HG03103 (cell line): ENCODE measurements around the gene PRKN.
"Not testable (repeated sequence)": the region's sequence is repeated elsewhere in the genome, so short reads cannot be mapped to it uniquely, and the experiment has no call there.

ENCODE experiments used
- ATAC-seq: cut with Tn5 transposase; IDR thresholded peaks from one replicate; pipeline ENCODE4 v1.9.1; 2021; ENCODE audit warnings: low read depth; ENCODE audit not compliant: unreplicated experiment

PRKN gene

DNA sequence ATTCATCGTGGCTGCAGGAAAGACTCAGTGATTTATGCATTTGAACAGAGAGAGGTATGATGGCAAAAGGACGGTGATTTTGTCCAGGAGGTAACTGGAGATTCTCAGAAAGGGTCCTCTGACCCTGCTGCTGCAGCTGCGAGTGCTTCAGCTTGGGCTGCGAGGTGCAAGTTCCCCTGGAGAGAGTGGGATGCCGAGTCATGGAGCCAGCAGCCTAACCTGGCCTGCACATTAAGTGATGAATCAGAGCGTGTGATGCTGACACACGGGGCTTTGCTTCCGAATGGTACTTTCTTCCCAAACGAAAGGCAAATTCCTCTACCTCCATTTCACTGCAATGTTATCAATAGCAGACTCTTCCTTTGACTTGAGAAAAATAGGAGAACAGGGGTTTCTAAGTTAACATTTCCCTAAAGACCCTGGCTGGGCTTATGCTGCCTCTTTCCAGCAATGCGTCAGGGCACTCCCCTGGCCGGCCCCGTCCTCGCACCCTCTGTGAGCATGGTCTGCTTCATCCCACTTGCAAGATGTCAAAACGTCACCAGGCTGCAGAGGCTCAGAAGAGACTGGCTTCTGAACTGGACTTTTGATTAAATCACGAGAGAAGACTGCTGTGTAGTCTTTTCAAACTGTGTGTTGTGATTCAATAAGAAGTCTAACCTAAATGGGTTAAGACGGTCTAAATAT is 825.7 kb downstream of the PRKN start:
- ATAC-seq = no peak

- no peak for ATAC-seq
Measured at GRCh38 chr6:161894436-161894835, 833.1 kb downstream of the PRKN start.

DNA sequence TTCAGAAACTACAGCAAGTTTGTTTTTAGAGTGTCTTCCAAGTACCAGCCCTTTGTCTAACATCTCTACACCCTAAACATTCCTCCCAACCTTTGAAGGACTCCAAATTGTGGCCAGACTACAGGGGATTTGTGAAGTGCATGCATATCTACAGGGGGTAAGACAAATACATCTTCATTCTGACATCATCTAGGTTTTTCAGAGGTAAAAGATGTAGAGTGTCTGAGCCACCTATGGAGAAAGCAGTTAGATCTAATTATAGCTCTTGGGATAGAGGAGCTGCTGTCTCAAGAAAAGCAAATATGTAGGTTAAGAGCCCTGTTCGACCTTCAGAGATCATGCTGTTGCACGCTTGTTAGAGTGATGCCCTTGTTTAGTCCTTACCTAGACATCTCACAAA is 836.0 kb downstream of the PRKN start:
- no peak for ATAC-seq

GRCh38 chr6:161890832-161891297 is 836.7 kb downstream of the PRKN start:
- no peak for ATAC-seq

DNA sequence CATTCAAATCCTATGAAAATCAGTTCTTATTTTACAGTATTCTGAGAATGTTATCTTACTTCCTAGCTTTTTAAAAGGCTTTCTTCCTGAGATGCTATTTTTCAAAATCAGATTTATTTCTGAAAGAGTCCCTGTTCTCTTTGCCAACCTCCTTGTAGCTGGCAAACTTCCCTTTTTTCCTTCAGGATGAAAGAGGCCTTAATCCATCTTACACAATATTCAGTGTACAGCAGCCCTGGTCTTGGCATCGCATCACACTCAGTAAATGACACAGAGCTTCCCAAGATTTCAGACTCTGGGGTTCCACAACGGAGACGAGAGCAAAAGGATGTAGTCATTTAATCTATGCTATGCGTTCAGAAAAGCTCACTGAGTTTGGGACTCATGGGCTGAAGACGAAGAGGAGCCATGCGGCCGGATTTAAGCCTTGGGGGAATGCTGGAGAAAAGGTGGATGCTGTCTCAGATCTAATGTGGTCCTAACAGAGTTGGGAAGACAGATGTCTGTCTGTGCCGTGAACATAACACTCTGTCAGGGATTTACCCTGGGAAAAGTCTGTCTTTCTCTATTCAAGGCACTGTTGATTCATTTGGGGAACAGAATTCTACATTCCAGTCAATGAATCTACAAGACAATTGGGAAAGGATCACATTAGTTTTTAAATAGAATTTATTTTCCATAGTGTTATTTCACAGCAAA is 837.3 kb downstream of the PRKN start:
- no peak for ATAC-seq

GRCh38 chr6:161889324-161889723 is 838.2 kb downstream of the PRKN start:
- no peak for ATAC-seq

GRCh38 chr6:161886545-161886944 is 841.0 kb downstream of the PRKN start:
- ATAC-seq = not testable (repeated sequence)

GRCh38 chr6:161884782-161885181 is 842.8 kb downstream of the PRKN start:
- no peak for ATAC-seq

- no peak for ATAC-seq
Measured at GRCh38 chr6:161882196-161882765, 845.3 kb downstream of the PRKN start.

DNA sequence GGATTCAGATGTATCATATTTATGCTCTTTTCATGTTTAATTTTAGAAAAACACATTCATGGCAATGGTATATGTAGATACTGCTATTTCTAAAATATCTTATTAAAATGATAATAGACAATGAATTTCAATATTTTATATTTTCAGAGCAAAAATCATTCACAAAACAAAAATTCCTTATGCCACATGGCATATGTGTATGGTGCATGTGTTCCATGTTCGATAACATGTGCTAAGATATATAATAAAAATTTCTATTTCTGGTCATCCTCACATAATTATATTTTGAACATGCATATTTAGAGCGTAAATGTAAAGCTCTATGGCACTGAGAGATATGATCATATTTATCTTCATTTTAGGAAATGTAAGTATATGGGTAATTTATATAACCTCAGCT is 847.5 kb downstream of the PRKN start:
- no peak for ATAC-seq

GRCh38 chr6:161876231-161876630 is 851.3 kb downstream of the PRKN start:
- ATAC-seq = no peak

DNA sequence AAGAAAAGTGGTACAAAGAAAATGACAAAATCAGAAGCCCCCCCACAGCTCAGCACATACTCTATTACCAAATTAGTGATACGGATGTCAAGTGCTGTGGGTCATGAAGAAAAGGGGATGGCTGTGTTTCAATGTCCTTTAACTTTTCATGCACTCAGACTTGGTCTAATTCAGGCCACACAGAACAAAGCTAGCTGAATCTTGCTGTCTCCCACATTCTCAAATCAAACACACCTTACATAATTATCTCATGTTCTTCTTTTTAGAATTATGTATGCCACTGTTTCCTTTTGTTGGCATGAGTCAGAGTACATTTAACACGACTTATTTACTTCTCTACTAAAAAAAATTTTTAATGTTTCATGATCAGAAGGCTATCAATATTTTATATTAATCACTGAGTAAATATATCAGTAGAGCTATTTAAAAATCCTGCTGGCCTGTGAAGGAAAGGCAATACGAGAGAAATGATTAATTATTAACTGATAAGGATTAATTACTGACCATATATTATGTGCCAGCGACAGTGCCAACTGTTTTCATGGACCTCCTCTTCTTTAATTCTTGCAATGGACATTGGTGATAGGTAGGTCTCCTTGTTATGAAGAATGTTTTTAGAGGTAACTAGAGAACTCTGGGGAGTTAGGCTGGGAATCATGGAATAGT is 857.2 kb downstream of the PRKN start:
- ATAC-seq = no peak

DNA sequence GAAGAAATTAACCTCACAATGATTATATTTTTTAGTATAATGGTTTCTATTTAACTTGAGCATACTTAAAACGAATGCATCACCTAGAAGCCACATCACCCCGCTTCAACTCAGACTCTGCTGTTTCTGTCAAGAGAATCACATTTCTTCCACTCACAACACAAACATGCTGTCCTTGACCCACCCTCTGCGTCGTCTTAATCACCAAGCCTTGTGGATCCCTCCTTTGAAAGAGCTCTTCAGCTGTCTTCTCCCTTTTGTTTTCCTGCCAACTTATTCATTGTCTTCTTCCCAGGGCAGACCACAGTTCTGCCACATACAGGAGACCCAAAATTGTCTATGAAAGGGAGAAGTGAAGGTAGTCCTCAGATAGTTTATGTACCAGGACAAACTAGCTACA is 858.1 kb downstream of the PRKN start:
- ATAC-seq = no peak

GRCh38 chr6:161866570-161866969 is 861.0 kb downstream of the PRKN start:
- no peak for ATAC-seq

DNA sequence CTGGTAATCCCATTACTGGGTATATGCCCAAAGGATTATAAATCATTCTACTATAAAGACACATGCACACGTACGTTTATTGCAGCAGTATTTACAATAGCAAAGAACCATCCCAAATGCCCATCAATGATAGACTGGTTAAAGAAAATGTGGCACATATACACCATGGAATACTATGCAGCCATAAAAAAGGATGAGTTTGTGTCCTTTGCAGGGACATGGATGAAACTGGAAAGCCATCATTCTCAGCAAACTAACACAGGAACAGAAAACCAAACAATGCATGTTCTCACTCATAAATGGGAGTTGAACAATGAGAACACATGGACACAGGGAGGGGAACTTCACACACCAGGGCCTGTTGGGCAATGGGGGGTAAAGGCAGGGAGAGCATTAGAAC is 866.5 kb downstream of the PRKN start:
- not testable (repeated sequence) for ATAC-seq

- no peak for ATAC-seq
Measured at GRCh38 chr6:161853657-161854056, 873.9 kb downstream of the PRKN start.

DNA sequence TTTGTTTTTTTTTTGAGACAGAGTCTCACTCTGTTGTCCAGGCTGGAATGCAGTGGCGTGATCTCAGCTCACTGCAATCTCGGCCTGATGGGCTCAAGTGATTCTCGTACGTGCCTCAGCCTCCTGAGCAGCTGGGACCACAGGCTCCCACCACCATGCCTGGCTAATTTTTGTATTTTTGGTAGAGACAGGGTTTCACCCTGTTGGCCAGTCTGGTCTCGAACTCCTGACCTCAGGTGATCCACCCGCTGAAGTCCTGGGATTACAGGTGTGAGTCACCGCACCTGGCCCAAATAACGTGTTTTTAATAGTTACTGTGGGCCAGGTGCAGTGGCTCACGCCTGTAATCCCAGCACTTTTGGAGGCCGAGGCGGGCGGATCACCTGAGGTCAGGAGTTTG is 876.1 kb downstream of the PRKN start:
- not testable (repeated sequence) for ATAC-seq

DNA sequence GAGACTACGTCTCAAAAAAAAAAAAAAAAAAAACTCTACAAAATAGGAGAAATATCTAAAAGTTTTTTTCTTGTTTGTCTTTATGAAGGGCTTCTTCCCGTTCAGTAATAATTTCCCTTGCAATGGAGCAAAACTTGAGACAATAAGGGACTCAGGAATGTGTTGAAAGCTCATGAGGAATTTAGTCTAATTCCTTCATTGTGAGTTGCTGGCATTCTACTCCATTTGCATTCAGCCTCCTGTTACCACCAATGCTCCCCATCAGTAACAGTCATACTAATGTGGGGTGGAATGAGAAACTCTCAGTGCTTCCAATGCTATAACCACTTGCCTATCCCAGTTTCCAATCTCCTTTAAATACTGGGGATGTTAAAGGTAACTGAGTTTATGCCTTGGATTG is 877.0 kb downstream of the PRKN start:
- no peak for ATAC-seq

GRCh38 chr6:161847628-161848027 is 879.9 kb downstream of the PRKN start:
- no peak for ATAC-seq

DNA sequence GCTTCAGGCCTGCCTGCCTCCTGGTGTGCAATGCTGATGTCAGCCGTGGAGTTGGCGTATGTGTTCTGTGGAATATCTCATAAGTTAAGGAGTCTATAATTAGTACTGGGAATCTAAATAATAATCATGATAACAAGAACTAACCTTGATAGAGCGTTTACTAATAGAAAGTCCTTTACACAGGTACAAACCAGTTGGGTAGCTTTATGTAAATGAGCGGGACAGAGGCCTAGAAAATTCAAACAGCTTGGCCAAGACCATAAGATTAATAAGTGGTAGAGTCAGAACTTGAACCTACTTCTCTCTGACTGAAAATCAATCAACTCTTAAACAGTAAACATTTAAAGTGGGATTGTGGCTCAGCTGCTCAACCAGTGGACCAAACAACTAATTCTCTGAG is 882.8 kb downstream of the PRKN start:
- no peak for ATAC-seq

GRCh38 chr6:161843066-161843465 is 884.5 kb downstream of the PRKN start:
- no peak for ATAC-seq
